NCI-H1417 (cell line): ENCODE data around the gene PCDHGA1.
A peak's percentile ranks its signal among the peaks of the same experiment; 100 is the strongest.
"Not testable (repeated sequence)": the region's sequence is repeated elsewhere in the genome, so short reads cannot be mapped to it uniquely, and the experiment has no call there.

Source experiments
- DNase-seq, 3 experiments: peaks; one replicate each; lab custom pipeline; 2025; lab: John Stamatoyannopoulos, UW

The PCDHGA1 gene

GRCh38 chr5:141409598-141410306 is 79.4 kb downstream of the PCDHGA1 start:
- DNase-seq, result no peak

- no peak for DNase-seq
These were observed 81.3 kb downstream of the PCDHGA1 start for GRCh38 chr5:141411575-141411974.

- peak in 1 of 3 experiments; percentile 1 for DNase-seq
These were observed 82.7 kb downstream of the PCDHGA1 start, which contains the start of gene PCDHGA10 for GRCh38 chr5:141412854-141413539. PCDHGA10 (plus strand) TSS chr5:141412987; CDS start chr5:141413176, 189 bp downstream.

- no peak for DNase-seq
These were observed 83.3 kb downstream of the PCDHGA1 start for GRCh38 chr5:141413540-141414069.

- not testable (repeated sequence) for DNase-seq
These were observed 84.4 kb downstream of the PCDHGA1 start for GRCh38 chr5:141414548-141415274.

GRCh38 chr5:141415275-141415618 is 84.9 kb downstream of the PCDHGA1 start:
- DNase-seq, result not testable (repeated sequence)

GRCh38 chr5:141417494-141418172 is 87.3 kb downstream of the PCDHGA1 start, which contains the start of gene PCDHGB7:
PCDHGB7 (plus strand) TSS chr5:141417677; CDS start chr5:141417860, 183 bp downstream.
- not testable (repeated sequence) for DNase-seq

GRCh38 chr5:141419074-141419880 is 89.0 kb downstream of the PCDHGA1 start:
- no peak for DNase-seq

GRCh38 chr5:141420855-141421488 is 90.7 kb downstream of the PCDHGA1 start, which contains the start of gene PCDHGA11:
PCDHGA11 (plus strand) TSS chr5:141421051; CDS start chr5:141421228, 177 bp downstream.
- no peak for DNase-seq

GRCh38 chr5:141421489-141421855 is 91.2 kb downstream of the PCDHGA1 start:
- DNase-seq, result no peak

- no peak for DNase-seq
These were observed 92.5 kb downstream of the PCDHGA1 start for GRCh38 chr5:141422742-141423291.

- DNase-seq, result no peak
These were observed 97.6 kb downstream of the PCDHGA1 start for GRCh38 chr5:141427783-141428426.

GRCh38 chr5:141430332-141431113 is 100.2 kb downstream of the PCDHGA1 start, which contains the start of gene PCDHGA12:
PCDHGA12 (plus strand) TSS chr5:141430507; CDS start chr5:141430760, 253 bp downstream.
- DNase-seq, result no peak

GRCh38 chr5:141431286-141431685 is 101.0 kb downstream of the PCDHGA1 start:
- DNase-seq, result no peak

- not testable (repeated sequence) for DNase-seq
These were observed 102.0 kb downstream of the PCDHGA1 start for GRCh38 chr5:141432308-141432707.

GRCh38 chr5:141432726-141433125 is 102.4 kb downstream of the PCDHGA1 start:
- not testable (repeated sequence) for DNase-seq

- no peak for DNase-seq
These were observed 103.7 kb downstream of the PCDHGA1 start for GRCh38 chr5:141434006-141434405.

GRCh38 chr5:141437221-141437620 is 106.9 kb downstream of the PCDHGA1 start:
- no peak for DNase-seq
